ENCODE data around the gene DLGAP5. TPM values are rescaled to one million over a fixed set of nuclear protein-coding genes. Genes with fewer than 3 reads are reported as not detected.

DLGAP5 gene
- total and polyA plus RNA-seq, 2 of the 13 experiments (the other 11 are each of a cell fraction or from before 2014, with no cell fraction given): 7.7 to 55.8 TPM

DNA sequence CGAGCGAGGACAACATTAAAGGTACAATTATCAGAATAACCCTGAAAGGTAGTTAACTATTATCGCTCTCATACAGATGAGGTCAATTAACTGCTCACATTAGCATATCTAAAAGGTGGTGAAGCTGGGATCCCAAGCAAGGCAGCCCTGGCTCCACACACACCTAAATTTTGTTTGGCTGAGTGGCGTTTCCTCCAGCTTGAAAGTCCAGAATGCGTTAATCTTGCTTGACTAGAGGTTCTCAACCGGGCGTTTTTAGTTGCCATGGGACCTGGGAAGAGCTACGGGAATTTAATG, 531 bp downstream of the DLGAP5 start (continued):
- TF ChIP-seq, protein P1, sequence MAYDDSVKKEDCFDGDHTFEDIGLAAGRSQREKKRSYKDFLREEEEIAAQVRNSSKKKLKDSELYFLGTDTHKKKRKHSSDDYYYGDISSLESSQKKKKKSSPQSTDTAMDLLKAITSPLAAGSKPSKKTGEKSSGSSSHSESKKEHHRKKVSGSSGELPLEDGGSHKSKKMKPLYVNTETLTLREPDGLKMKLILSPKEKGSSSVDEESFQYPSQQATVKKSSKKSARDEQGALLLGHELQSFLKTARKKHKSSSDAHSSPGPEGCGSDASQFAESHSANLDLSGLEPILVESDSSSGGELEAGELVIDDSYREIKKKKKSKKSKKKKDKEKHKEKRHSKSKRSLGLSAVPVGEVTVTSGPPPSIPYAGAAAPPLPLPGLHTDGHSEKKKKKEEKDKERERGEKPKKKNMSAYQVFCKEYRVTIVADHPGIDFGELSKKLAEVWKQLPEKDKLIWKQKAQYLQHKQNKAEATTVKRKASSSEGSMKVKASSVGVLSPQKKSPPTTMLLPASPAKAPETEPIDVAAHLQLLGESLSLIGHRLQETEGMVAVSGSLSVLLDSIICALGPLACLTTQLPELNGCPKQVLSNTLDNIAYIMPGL (CRISPR knock-in tag; IDR thresholded peaks at IDR 0.05; ENCODE audit: borderline replicate concordance in 1 of 2, low read depth in 1 of 2): no peak
- TF ChIP-seq RFXAP (CRISPR knock-in tag; IDR thresholded peaks at IDR 0.05; ENCODE audit: borderline replicate concordance) (peak; percentile 46; the same call in 1 of the 2 replicates), MIER3 (CRISPR knock-in tag; IDR thresholded peaks at IDR 0.05; ENCODE audit: borderline replicate concordance) (no peak), KAT2B (IDR thresholded peaks at IDR 0.05; ENCODE audit: borderline replicate concordance, low read depth, low read length) (no peak), ZNF468 (CRISPR knock-in tag; IDR thresholded peaks at IDR 0.05) (no peak), ZNF10 (CRISPR knock-in tag; IDR thresholded peaks at IDR 0.05; ENCODE audit: borderline replicate concordance, low read depth) (no peak), TBP (CRISPR knock-in tag; IDR thresholded peaks at IDR 0.05) (no peak), SMARCC2 (IDR thresholded peaks at IDR 0.05) (no peak), ZNF773 (CRISPR knock-in tag; IDR thresholded peaks at IDR 0.05; ENCODE audit: borderline replicate concordance) (no peak), ZNF780A (CRISPR knock-in tag; IDR thresholded peaks at IDR 0.05) (no peak), RARA (CRISPR knock-in tag; IDR thresholded peaks at IDR 0.05) (no peak), ZNF484 (CRISPR knock-in tag; IDR thresholded peaks at IDR 0.05; ENCODE audit: borderline replicate concordance, low read depth) (no peak), SOX6 (IDR thresholded peaks at IDR 0.05) (no peak), SOX6 (CRISPR knock-in tag; IDR thresholded peaks at IDR 0.05) (no peak), RFXANK (CRISPR knock-in tag; IDR thresholded peaks at IDR 0.05) (no peak), PCBP2 (optimal IDR thresholded peaks at IDR 0.05; ENCODE audit: low read depth, low read length, poor library complexity, severe bottlenecking) (no peak), ZNF720 (CRISPR knock-in tag; IDR thresholded peaks at IDR 0.05) (no peak), PAF1 (CRISPR knock-in tag; IDR thresholded peaks at IDR 0.05) (no peak), HOXA7 (CRISPR knock-in tag; IDR thresholded peaks at IDR 0.05) (no peak)
- TF ChIP-seq, protein P2, sequence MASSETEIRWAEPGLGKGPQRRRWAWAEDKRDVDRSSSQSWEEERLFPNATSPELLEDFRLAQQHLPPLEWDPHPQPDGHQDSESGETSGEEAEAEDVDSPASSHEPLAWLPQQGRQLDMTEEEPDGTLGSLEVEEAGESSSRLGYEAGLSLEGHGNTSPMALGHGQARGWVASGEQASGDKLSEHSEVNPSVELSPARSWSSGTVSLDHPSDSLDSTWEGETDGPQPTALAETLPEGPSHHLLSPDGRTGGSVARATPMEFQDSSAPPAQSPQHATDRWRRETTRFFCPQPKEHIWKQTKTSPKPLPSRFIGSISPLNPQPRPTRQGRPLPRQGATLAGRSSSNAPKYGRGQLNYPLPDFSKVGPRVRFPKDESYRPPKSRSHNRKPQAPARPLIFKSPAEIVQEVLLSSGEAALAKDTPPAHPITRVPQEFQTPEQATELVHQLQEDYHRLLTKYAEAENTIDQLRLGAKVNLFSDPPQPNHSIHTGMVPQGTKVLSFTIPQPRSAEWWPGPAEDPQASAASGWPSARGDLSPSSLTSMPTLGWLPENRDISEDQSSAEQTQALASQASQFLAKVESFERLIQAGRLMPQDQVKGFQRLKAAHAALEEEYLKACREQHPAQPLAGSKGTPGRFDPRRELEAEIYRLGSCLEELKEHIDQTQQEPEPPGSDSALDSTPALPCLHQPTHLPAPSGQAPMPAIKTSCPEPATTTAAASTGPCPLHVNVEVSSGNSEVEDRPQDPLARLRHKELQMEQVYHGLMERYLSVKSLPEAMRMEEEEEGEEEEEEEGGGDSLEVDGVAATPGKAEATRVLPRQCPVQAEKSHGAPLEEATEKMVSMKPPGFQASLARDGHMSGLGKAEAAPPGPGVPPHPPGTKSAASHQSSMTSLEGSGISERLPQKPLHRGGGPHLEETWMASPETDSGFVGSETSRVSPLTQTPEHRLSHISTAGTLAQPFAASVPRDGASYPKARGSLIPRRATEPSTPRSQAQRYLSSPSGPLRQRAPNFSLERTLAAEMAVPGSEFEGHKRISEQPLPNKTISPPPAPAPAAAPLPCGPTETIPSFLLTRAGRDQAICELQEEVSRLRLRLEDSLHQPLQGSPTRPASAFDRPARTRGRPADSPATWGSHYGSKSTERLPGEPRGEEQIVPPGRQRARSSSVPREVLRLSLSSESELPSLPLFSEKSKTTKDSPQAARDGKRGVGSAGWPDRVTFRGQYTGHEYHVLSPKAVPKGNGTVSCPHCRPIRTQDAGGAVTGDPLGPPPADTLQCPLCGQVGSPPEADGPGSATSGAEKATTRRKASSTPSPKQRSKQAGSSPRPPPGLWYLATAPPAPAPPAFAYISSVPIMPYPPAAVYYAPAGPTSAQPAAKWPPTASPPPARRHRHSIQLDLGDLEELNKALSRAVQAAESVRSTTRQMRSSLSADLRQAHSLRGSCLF (CRISPR knock-in tag; IDR thresholded peaks at IDR 0.05; ENCODE audit: borderline replicate concordance): no peak
- TF ChIP-seq, protein P3, sequence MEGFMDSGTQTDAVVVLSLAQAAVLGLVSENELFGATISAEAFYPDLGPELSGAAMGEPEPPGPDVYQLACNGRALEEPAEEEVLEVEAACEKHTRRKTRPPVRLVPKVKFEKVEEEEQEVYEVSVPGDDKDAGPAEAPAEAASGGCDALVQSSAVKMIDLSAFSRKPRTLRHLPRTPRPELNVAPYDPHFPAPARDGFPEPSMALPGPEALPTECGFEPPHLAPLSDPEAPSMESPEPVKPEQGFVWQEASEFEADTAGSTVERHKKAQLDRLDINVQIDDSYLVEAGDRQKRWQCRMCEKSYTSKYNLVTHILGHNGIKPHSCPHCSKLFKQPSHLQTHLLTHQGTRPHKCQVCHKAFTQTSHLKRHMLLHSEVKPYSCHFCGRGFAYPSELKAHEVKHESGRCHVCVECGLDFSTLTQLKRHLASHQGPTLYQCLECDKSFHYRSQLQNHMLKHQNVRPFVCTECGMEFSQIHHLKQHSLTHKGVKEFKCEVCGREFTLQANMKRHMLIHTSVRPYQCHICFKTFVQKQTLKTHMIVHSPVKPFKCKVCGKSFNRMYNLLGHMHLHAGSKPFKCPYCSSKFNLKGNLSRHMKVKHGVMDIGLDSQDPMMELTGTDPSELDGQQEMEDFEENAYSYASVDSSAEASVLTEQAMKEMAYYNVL (CRISPR knock-in tag; IDR thresholded peaks at IDR 0.05; ENCODE audit: borderline replicate concordance): no peak
- TF ChIP-seq, protein P4, sequence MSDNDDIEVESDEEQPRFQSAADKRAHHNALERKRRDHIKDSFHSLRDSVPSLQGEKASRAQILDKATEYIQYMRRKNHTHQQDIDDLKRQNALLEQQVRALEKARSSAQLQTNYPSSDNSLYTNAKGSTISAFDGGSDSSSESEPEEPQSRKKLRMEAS (IDR thresholded peaks at IDR 0.05): no peak
